Suprapubic skin (tissue), 4 donors: ENCODE results near the gene PDE9A. TPM values are rescaled to one million over a fixed set of nuclear protein-coding genes. Genes with fewer than 3 reads are reported as not detected.
"Not testable (repeated sequence)": the region's sequence is repeated elsewhere in the genome, so short reads cannot be mapped to it uniquely, and the experiment has no call there.

Source experiments
- DNase-seq, 2 donors: peaks; one replicate each; pipeline ENCODE4 v3.0.0-alpha.2; 2019; ENCODE audit warnings: low spot score in 2 of 2
- H3K27ac ChIP-seq: fragments of 200-600 bp; sonication (generic); one replicate; pipeline ENCODE4 v1.5.1; 2019
- H3K27me3 ChIP-seq: fragments of 200-600 bp; sonication (generic); one replicate; pipeline ENCODE4 v1.5.1; 2019
- H3K36me3 ChIP-seq: fragments of 200-600 bp; sonication (generic); one replicate; pipeline ENCODE4 v1.5.1; 2019
- H3K4me1 ChIP-seq: fragments of 200-600 bp; sonication (generic); one replicate; pipeline ENCODE4 v1.5.1; 2019
- H3K4me3 ChIP-seq: fragments of 200-600 bp; sonication (generic); one replicate; pipeline ENCODE4 v1.5.1; 2019; ENCODE audit warnings: mild to moderate bottlenecking
- H3K9me3 ChIP-seq: fragments of 200-600 bp; sonication (generic); one replicate; pipeline ENCODE4 v1.5.1; 2019
- CTCF ChIP-seq, 2 donors: fragments of 200-600 bp in 1 of 2; fragments of 450-650 bp in 1 of 2; sonication (generic) in 1 of 2; IDR thresholded peaks; one replicate each; pipeline ENCODE4 v1.5.1; 2016 to 2019; ENCODE audit warnings: antibody characterized with exemption in 2 of 2, mild to moderate bottlenecking in 1 of 2, moderate library complexity in 1 of 2
- EP300 ChIP-seq: sonication (generic); formaldehyde crosslinking; IDR thresholded peaks from one replicate; pipeline ENCODE4 v1.6.1; 2017; ENCODE audit warnings: antibody characterized with exemption
- POLR2A ChIP-seq, 2 donors: fragments of 450-650 bp; IDR thresholded peaks; one replicate each; pipeline ENCODE4 v1.6.1; 2017; ENCODE audit warnings: antibody characterized with exemption in 2 of 2, mild to moderate bottlenecking in 2 of 2, moderate library complexity in 2 of 2
- POLR2AphosphoS5 ChIP-seq, 3 donors: sonication (generic); formaldehyde crosslinking; IDR thresholded peaks; one replicate each; pipeline ENCODE4 v1.6.1; 2017; ENCODE audit warnings: antibody characterized with exemption in 3 of 3
- WGBS: methylation state at CpG from one replicate; pipeline ENCODE4 v1.1.5; 2018; 5-methylcytosine and 5-hydroxymethylcytosine counted together
- total RNA-seq, 4 donors: library from RNA; depleted of rRNA; stranded (reverse); fragments of >200 nt; gene quantifications; one replicate each; pipeline ENCODE4 v1.1.0, GENCODE V29; 2016

PDE9A gene
- total RNA-seq, 4 donors from 2014 or later = 4.5 to 12.0 (median 7.1) TPM

GRCh38 chr21:42624095-42624790 lies 29.2 kb upstream of the PDE9A start:
- Histone ChIP-seq H3K4me3 (no peak overlapping the region), H3K27ac (no peak overlapping the region), H3K27me3 (peaks cover 43% of the 10 kb centered on the region), H3K9me3 (no peaks in the 10 kb centered on the region), H3K36me3 (no peaks in the 10 kb centered on the region), H3K4me1 (no peaks in the 10 kb centered on the region)
- DNase-seq = peak; percentile 11 to 56
- WGBS = 72% methylated on average over 13 of the region's 13 CpGs
- no peak for TF ChIP-seq POLR2A (IDR thresholded peaks at IDR 0.05)
- TF ChIP-seq EP300 = no peak
- no peak for TF ChIP-seq POLR2AphosphoS5 (IDR thresholded peaks at IDR 0.05)
- TF ChIP-seq CTCF (IDR thresholded peaks at IDR 0.05) = no peak

DNA sequence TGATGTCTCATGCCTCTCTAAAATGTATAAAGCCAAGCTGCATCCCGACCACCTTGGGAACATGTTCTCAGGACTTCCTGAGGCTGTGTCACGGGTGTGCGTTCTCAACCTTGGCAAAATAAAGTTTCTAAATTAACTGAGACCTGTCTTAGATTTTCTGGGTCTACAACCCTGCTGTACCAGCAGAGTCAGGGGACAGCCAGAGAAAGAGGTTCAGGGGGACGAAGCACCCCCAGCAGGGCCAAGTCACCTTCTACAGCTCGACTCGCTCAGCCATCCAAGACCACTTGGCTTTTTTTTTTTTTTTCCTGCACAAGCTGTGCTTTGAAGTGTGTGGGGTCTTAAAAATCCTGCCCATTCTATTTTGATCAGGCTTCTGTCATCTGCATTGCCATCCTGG lies 28.5 kb upstream of the PDE9A start:
- 84% methylated on average over 6 of the region's 6 CpGs for WGBS
- Histone ChIP-seq H3K9me3 (no peaks in the 10 kb centered on the region), H3K27ac (no peak overlapping the region), H3K4me1 (no peaks in the 10 kb centered on the region), H3K27me3 (peaks cover 38% of the 10 kb centered on the region), H3K36me3 (no peaks in the 10 kb centered on the region), H3K4me3 (no peak overlapping the region)
- TF ChIP-seq POLR2AphosphoS5 (IDR thresholded peaks at IDR 0.05) = no peak
- TF ChIP-seq EP300 = no peak
- TF ChIP-seq POLR2A (IDR thresholded peaks at IDR 0.05) = no peak
- no peak for TF ChIP-seq CTCF (IDR thresholded peaks at IDR 0.05)
- DNase-seq = peak; percentile 13 to 54

DNA sequence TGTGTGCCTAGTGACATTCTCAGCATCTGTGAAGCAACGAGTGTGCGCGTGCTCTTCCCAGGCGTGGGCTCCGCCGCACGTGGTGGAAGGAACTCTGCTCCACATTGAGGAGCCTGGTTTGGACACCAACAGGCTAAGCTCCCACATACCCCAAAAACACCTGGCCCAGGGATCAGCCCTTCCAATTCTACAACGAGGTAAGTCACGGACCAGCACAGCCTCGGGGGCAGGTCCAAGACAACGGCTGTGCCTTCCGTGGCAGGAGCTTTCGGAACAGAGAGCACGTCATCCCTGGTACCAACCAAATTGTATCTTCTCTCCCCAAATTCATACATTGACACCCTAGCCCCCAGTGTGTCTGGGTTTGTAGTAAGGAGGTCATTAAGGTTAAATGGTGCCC lies 27.2 kb upstream of the PDE9A start:
- DNase-seq = peak; percentile 32 to 57
- Histone ChIP-seq H3K9me3 (no peaks in the 10 kb centered on the region), H3K4me3 (no peak overlapping the region), H3K27me3 (peaks cover 36% of the 10 kb centered on the region), H3K27ac (no peak overlapping the region), H3K36me3 (no peaks in the 10 kb centered on the region), H3K4me1 (no peaks in the 10 kb centered on the region)
- TF ChIP-seq EP300 (no peak), POLR2AphosphoS5 (IDR thresholded peaks at IDR 0.05) (no peak), CTCF (IDR thresholded peaks at IDR 0.05) (no peak), POLR2A (IDR thresholded peaks at IDR 0.05) (no peak)
- 88% methylated on average over 14 of the region's 14 CpGs for WGBS

DNA sequence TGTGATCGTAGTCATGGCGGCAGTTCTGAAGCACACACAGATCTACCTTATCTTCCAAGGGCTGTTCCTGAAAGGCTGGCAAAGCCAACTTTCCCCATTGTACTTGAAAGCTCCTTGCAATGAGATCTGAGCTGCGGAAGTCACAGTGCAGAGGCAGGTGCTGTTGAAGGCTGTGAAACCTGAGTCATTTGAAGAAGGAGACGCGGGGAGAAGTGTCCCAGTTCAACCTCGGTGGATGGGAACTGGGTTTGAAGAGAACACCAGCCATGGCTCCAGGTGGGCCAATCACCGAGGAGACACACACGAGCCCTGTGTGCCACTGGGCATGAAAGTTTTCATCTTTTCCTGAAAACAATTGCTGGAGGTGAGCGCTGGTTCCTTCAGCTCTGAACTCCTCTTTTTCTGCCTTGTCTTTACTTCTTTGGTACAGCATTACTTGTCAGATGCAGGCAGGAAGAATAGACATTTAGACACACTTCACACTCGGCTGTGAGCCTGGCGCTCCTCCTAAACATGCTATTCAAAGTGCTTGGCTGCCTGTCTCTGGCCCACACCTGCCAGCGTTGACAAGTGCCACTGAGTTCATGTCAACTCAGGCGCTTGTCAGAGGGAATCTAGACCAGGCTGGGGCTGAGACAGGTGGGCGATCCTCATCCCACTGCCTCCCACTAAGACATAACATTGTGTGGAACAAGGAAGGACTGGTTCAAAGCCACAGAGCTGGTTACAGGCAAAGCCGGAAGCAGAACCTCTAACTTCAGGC lies 25.7 kb upstream of the PDE9A start:
- Histone ChIP-seq H3K36me3 (no peaks in the 10 kb centered on the region), H3K27ac (no peak overlapping the region), H3K9me3 (no peaks in the 10 kb centered on the region), H3K27me3 (peaks cover 32% of the 10 kb centered on the region), H3K4me1 (no peaks in the 10 kb centered on the region), H3K4me3 (no peak overlapping the region)
- no peak for TF ChIP-seq CTCF (IDR thresholded peaks at IDR 0.05)
- TF ChIP-seq EP300 = no peak
- no peak for TF ChIP-seq POLR2A (IDR thresholded peaks at IDR 0.05)
- TF ChIP-seq POLR2AphosphoS5 (IDR thresholded peaks at IDR 0.05) = no peak
- peak; percentile 34 to 47 for DNase-seq
- WGBS = 84% methylated on average over 15 of the region's 15 CpGs

- not testable (repeated sequence) for H3K9me3 ChIP-seq, DNase-seq, H3K4me3 ChIP-seq, H3K4me1 ChIP-seq, H3K27ac ChIP-seq, H3K36me3 ChIP-seq
- H3K27me3 ChIP-seq = peaks cover 32% of the 10 kb centered on the region
- WGBS = 85% methylated on average over 2 of the region's 2 CpGs
These were observed 24.9 kb upstream of the PDE9A start for GRCh38 chr21:42628466-42629061.
